ENCODE data around the gene KRTAP9-7.

KRTAP9-7 gene

GRCh38 chr17:41322094-41322902, 46.8 kb downstream of the KRTAP9-7 start:
- no peak for DNase-seq (ENCODE audit: low read depth in 2 of 2)

GRCh38 chr17:41322903-41323895, 47.7 kb downstream of the KRTAP9-7 start:
- no peak for DNase-seq (ENCODE audit: low read depth in 2 of 2)

GRCh38 chr17:41324180-41325075, 48.9 kb downstream of the KRTAP9-7 start:
- DNase-seq (ENCODE audit: low read depth in 2 of 2) = no peak

- DNase-seq (ENCODE audit: low read depth in 2 of 2) = no peak
Measured at GRCh38 chr17:41325126-41325525, 49.6 kb downstream of the KRTAP9-7 start.

DNA sequence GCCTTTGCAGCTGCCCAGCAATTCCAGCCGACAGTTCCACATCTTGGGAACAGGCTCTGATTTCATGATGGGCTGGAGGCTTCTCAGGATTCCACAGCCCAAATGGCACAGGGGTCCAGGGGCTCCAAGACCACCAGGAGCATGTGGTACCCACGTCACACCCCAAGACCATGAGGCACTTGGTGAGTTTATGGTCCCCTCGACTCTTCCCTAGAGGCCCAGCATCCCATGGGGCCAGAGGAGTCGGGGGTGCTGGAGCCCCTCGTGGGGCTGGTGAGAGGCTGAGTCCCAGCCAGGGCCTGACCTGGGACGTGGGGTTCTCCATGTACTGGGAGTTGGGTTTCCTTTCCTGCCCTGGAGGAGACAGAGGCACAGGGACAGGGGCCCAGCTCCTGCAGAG, 50.1 kb downstream of the KRTAP9-7 start:
- DNase-seq (ENCODE audit: low read depth in 2 of 2) = no peak

Data from stimulated activated CD4-positive, alpha-beta T cell treated with anti-CD3 and anti-CD28 coated beads, Interleukin-4, amount 100 ng/mL, for 48 hours (primary cell).